ENCODE measurements around the gene NEUROD4.
"Not testable (repeated sequence)": the region's sequence is repeated elsewhere in the genome, so short reads cannot be mapped to it uniquely, and the experiment has no call there.

DNA sequence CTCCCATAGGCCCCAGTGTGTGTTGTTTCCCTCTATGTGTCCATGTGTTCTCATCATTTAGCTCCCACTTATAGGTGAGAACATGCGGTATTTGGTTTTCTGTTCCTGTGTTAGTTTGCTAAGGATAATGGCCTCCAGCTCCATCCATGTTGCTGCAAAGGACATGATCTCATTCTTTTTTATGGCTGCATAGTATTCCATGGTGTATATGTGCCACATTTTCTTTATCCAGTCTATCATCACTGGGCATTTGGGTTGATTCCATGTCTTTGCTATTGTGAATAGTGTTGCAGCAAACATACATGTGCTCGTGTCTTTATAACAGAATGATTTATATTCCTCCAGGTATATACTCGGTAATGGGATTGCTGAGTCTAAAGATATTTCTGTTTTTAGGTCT, 33.0 kb upstream of the NEUROD4 start:
- not testable (repeated sequence) for TF ChIP-seq NR2C2 (IDR thresholded peaks at IDR 0.05; ENCODE audit: borderline replicate concordance, control insufficient read depth, insufficient read length, low read depth); ZNF274 (IDR thresholded peaks at IDR 0.05; ENCODE audit: insufficient read depth, insufficient read length); BRCA1 (IDR thresholded peaks at IDR 0.05; ENCODE audit: low read depth, low read length)
- TF ChIP-seq, protein P1, sequence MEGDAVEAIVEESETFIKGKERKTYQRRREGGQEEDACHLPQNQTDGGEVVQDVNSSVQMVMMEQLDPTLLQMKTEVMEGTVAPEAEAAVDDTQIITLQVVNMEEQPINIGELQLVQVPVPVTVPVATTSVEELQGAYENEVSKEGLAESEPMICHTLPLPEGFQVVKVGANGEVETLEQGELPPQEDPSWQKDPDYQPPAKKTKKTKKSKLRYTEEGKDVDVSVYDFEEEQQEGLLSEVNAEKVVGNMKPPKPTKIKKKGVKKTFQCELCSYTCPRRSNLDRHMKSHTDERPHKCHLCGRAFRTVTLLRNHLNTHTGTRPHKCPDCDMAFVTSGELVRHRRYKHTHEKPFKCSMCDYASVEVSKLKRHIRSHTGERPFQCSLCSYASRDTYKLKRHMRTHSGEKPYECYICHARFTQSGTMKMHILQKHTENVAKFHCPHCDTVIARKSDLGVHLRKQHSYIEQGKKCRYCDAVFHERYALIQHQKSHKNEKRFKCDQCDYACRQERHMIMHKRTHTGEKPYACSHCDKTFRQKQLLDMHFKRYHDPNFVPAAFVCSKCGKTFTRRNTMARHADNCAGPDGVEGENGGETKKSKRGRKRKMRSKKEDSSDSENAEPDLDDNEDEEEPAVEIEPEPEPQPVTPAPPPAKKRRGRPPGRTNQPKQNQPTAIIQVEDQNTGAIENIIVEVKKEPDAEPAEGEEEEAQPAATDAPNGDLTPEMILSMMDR (IDR thresholded peaks at IDR 0.05 in 2 of 3, conservative IDR thresholded peaks at IDR 0.05 in 1 of 3; ENCODE audit: control insufficient read depth in 2 of 3, extremely low read depth in 1 of 3, insufficient read depth in 1 of 3, low read depth in 3 of 3, low read length in 3 of 3): not testable (repeated sequence)

Data from GM12878 (cell line).